Sigmoid colon (tissue), 7 donors: ENCODE measurements around the gene NOTCH3. TPM values are rescaled to one million over a fixed set of nuclear protein-coding genes. Genes with fewer than 3 reads are reported as not detected.

Experiments used
- DNase-seq: peaks from one replicate; pipeline ENCODE4 v3.0.0-alpha.2; 2019
- H3K27ac ChIP-seq, 4 donors: fragments of 200-600 bp; sonication (generic); one replicate each; pipeline ENCODE4 v1.5.1; 2016 to 2019; ENCODE audit warnings: mild to moderate bottlenecking in 1 of 4
- H3K27me3 ChIP-seq, 3 donors: fragments of 200-600 bp; sonication (generic); one replicate each; pipeline ENCODE4 v1.5.1; 2019; ENCODE audit warnings: mild to moderate bottlenecking in 1 of 3
- H3K36me3 ChIP-seq, 4 donors: fragments of 200-600 bp; sonication (generic); one replicate each; pipeline ENCODE4 v1.5.1; 2016 to 2019
- H3K4me1 ChIP-seq, 4 donors: fragments of 200-600 bp; sonication (generic); one replicate each; pipeline ENCODE4 v1.5.1; 2017 to 2019
- H3K4me3 ChIP-seq, 4 donors: fragments of 200-600 bp; sonication (generic); one replicate each; pipeline ENCODE4 v1.5.1; 2017 to 2019; ENCODE audit warnings: mild to moderate bottlenecking in 2 of 4, moderate library complexity in 1 of 4
- H3K9me3 ChIP-seq, 4 donors: fragments of 200-600 bp in 3 of 4; sonication (generic) in 3 of 4; one replicate each; pipeline versions ENCODE4 v1.5.1 to v1.6.1; 2013 to 2019
- CTCF ChIP-seq, 4 experiments: fragments of 450-650 bp in 3 of 4; fragments of 200-600 bp in 1 of 4; IDR thresholded peaks; one replicate each; pipeline ENCODE4 v1.5.1; 2016 to 2019; ENCODE audit warnings: antibody characterized with exemption in 4 of 4, mild to moderate bottlenecking in 3 of 4, moderate library complexity in 2 of 4
- EP300 ChIP-seq, 4 donors: sonication (generic); formaldehyde crosslinking; IDR thresholded peaks; one replicate each; pipeline ENCODE4 v1.6.1; 2017; ENCODE audit warnings: antibody characterized with exemption in 4 of 4
- POLR2A ChIP-seq, 2 donors: fragments of 450-650 bp; IDR thresholded peaks; one replicate each; pipeline ENCODE4 v1.6.1; 2016; ENCODE audit warnings: antibody characterized with exemption in 2 of 2, mild to moderate bottlenecking in 2 of 2, moderate library complexity in 2 of 2
- POLR2AphosphoS5 ChIP-seq, 4 donors: sonication (generic); formaldehyde crosslinking; IDR thresholded peaks; one replicate each; pipeline ENCODE4 v1.6.1; 2017; ENCODE audit warnings: antibody characterized with exemption in 4 of 4
- WGBS, 2 donors: extraction: QIAGEN DNeasy Blood & Tissue Kit; methylation state at CpG; one replicate each; pipeline ENCODE4 v1.1.7; 2013; 5-methylcytosine and 5-hydroxymethylcytosine counted together
- intact Hi-C: fragments of 100-400 bp; cut with DNase I; formaldehyde crosslinking; loops from one replicate; pipeline ENCODE4 v1.15.1; 2023
- polyA plus RNA-seq, 3 donors: library from polyadenylated mRNA; stranded (reverse); fragments of 200-250 nt; gene quantifications; one replicate each; pipeline ENCODE4 v1.2.3, GENCODE V29; 2013
- total RNA-seq, 4 donors: library from RNA; depleted of rRNA; stranded (reverse); fragments of >200 nt; gene quantifications; one replicate each; pipeline ENCODE4 v1.1.0, GENCODE V29; 2016
- donor health status: healthy with polysubstance abuse.
- donor health status: Bipolar disorder and iron deficiency.
- donor health status: healthy.

NOTCH3 gene
- total and polyA plus RNA-seq, 7 donors, result under 0.01 to 15.0 (median 3.9) TPM

GRCh38 chr19:15241259-15241910 lies 40.6 kb upstream of the NOTCH3 start:
- H3K4me1 ChIP-seq, result peaks cover 0 to 8% (median 0%) of the 10 kb centered on the region in 4 donors
- H3K27ac ChIP-seq, result no peak overlapping the region
- H3K4me3 ChIP-seq, result no peak overlapping the region
- 90 to 91% methylated on average over 9 of the region's 9 CpGs for WGBS, 2 donors
- DNase-seq, result no peak
- no peaks in the 10 kb centered on the region for H3K9me3 ChIP-seq
- no peaks in the 10 kb centered on the region for H3K27me3 ChIP-seq
- peaks cover 44 to 95% (median 64%) of the 10 kb centered on the region in 4 donors for H3K36me3 ChIP-seq
- intact Hi-C loops, result no loop called here
- TF ChIP-seq POLR2AphosphoS5 (IDR thresholded peaks at IDR 0.05) (no peak), CTCF (IDR thresholded peaks at IDR 0.05) (no peak), EP300 (IDR thresholded peaks at IDR 0.05) (no peak), POLR2A (IDR thresholded peaks at IDR 0.05) (no peak)

GRCh38 chr19:15240515-15240914 lies 39.7 kb upstream of the NOTCH3 start:
- H3K4me1 ChIP-seq, result peaks cover 0 to 4% (median 1%) of the 10 kb centered on the region in 4 donors
- H3K4me3 ChIP-seq, result no peak overlapping the region
- intact Hi-C loops, result no loop called here
- no peak for DNase-seq
- WGBS, 2 donors, result 92 to 95% methylated on average over 9 of the region's 9 CpGs
- TF ChIP-seq POLR2A (IDR thresholded peaks at IDR 0.05) (no peak), CTCF (IDR thresholded peaks at IDR 0.05) (no peak), POLR2AphosphoS5 (IDR thresholded peaks at IDR 0.05) (no peak), EP300 (IDR thresholded peaks at IDR 0.05) (no peak)
- no peaks in the 10 kb centered on the region for H3K9me3 ChIP-seq
- no peak overlapping the region for H3K27ac ChIP-seq
- peaks cover 46 to 94% (median 66%) of the 10 kb centered on the region in 4 donors for H3K36me3 ChIP-seq
- no peaks in the 10 kb centered on the region for H3K27me3 ChIP-seq

GRCh38 chr19:15239337-15239949 lies 38.6 kb upstream of the NOTCH3 start:
- no peak overlapping the region for H3K4me3 ChIP-seq
- peaks cover 0 to 4% (median 1%) of the 10 kb centered on the region in 4 donors for H3K4me1 ChIP-seq
- intact Hi-C loops, result no loop called here
- no peak overlapping the region for H3K27ac ChIP-seq
- no peaks in the 10 kb centered on the region for H3K27me3 ChIP-seq
- 94% methylated on average over 26 of the region's 26 CpGs for WGBS, 2 donors
- H3K36me3 ChIP-seq, result peaks cover 44 to 84% (median 62%) of the 10 kb centered on the region in 4 donors
- no peak for DNase-seq
- no peak for TF ChIP-seq EP300 (IDR thresholded peaks at IDR 0.05)
- TF ChIP-seq CTCF (IDR thresholded peaks at IDR 0.05), result no peak
- no peak for TF ChIP-seq POLR2AphosphoS5 (IDR thresholded peaks at IDR 0.05)
- TF ChIP-seq POLR2A (IDR thresholded peaks at IDR 0.05), result no peak
- H3K9me3 ChIP-seq, result no peaks in the 10 kb centered on the region

- no peak for DNase-seq
- H3K4me3 ChIP-seq, result no peak overlapping the region
- H3K27ac ChIP-seq, result no peak overlapping the region
- peaks cover 0 to 5% (median 1%) of the 10 kb centered on the region in 4 donors for H3K4me1 ChIP-seq
- no peaks in the 10 kb centered on the region for H3K9me3 ChIP-seq
- no peaks in the 10 kb centered on the region for H3K27me3 ChIP-seq
- H3K36me3 ChIP-seq, result peaks cover 37 to 76% (median 57%) of the 10 kb centered on the region in 4 donors
- TF ChIP-seq EP300 (IDR thresholded peaks at IDR 0.05) (no peak), CTCF (IDR thresholded peaks at IDR 0.05) (no peak), POLR2A (IDR thresholded peaks at IDR 0.05) (no peak), POLR2AphosphoS5 (IDR thresholded peaks at IDR 0.05) (no peak)
- 94 to 97% methylated on average over 29 of the region's 29 CpGs for WGBS, 2 donors
- intact Hi-C loops, result no loop called here
Measured at GRCh38 chr19:15238639-15239155, 37.9 kb upstream of the NOTCH3 start.
